ENCODE data around the gene NFAT5. TPM values are rescaled to one million over a fixed set of nuclear protein-coding genes. Genes with fewer than 3 reads are reported as not detected.

NFAT5 gene
- total RNA-seq, 1 experiment from 2014 or later = 21.0 TPM

GRCh38 chr16:69711115-69711740 lies 145.5 kb downstream of the NFAT5 start:
- no peak overlapping the region for H3T11ph ChIP-seq (ENCODE audit: low read length)
- DNase-seq = no peak
- H3K23ac ChIP-seq (ENCODE audit: insufficient read length, low read depth, low read length) = no peak overlapping the region
- no peak overlapping the region for H3K4me3 Mint-ChIP-seq
- no peak overlapping the region for H3K4me2 ChIP-seq (ENCODE audit: insufficient read depth, insufficient read length, low read length)
- no peak overlapping the region for H3K27ac Mint-ChIP-seq
- H3K9me3 ChIP-seq (ENCODE audit: control insufficient read depth, low read depth, low read length) = no peaks in the 10 kb centered on the region
- H3K36me3 Mint-ChIP-seq (ENCODE audit: insufficient read depth in 1 of 3, low read depth in 3 of 3) = peaks cover 4 to 47% (median 9%) of the 10 kb centered on the region in 3 experiments; a peak in 5 of 7 replicates
- H3K9me3 Mint-ChIP-seq = no peaks in the 10 kb centered on the region
- no peak overlapping the region for H2BK12ac ChIP-seq (ENCODE audit: insufficient read length, low read depth, low read length)
- no peaks in the 10 kb centered on the region for H3K4me1 Mint-ChIP-seq
- H3K27ac ChIP-seq (ENCODE audit: insufficient read length, low read depth, low read length) = no peak overlapping the region
- no CpG with 5 or more reads among the region's 12 CpGs for WGBS (ENCODE audit: extremely low coverage, insufficient read length, low lambda C conversion rate)
- no peak overlapping the region for H4K8ac ChIP-seq (replicated peaks; ENCODE audit: insufficient read length, low read depth, low read length)
- H3K27me3 ChIP-seq (ENCODE audit: insufficient read depth, low read length) = no peaks in the 10 kb centered on the region
- no peaks in the 10 kb centered on the region for H3K79me1 ChIP-seq (ENCODE audit: insufficient read depth, low read depth, low read length, poor library complexity, severe bottlenecking)
- H2BK20ac ChIP-seq (ENCODE audit: low read depth, low read length, poor library complexity, severe bottlenecking) = no peak overlapping the region
- H3K23me2 ChIP-seq (ENCODE audit: insufficient read length, low read depth, low read length, poor library complexity, severe bottlenecking) = no peaks in the 10 kb centered on the region
- H3K56ac ChIP-seq (ENCODE audit: insufficient read length, low read depth, low read length) = no peak overlapping the region
- H3K4ac ChIP-seq (ENCODE audit: low read depth, low read length) = no peak overlapping the region
- no peak overlapping the region for H3K14ac ChIP-seq (ENCODE audit: insufficient read depth, low read length)
- TF ChIP-seq, protein P1, sequence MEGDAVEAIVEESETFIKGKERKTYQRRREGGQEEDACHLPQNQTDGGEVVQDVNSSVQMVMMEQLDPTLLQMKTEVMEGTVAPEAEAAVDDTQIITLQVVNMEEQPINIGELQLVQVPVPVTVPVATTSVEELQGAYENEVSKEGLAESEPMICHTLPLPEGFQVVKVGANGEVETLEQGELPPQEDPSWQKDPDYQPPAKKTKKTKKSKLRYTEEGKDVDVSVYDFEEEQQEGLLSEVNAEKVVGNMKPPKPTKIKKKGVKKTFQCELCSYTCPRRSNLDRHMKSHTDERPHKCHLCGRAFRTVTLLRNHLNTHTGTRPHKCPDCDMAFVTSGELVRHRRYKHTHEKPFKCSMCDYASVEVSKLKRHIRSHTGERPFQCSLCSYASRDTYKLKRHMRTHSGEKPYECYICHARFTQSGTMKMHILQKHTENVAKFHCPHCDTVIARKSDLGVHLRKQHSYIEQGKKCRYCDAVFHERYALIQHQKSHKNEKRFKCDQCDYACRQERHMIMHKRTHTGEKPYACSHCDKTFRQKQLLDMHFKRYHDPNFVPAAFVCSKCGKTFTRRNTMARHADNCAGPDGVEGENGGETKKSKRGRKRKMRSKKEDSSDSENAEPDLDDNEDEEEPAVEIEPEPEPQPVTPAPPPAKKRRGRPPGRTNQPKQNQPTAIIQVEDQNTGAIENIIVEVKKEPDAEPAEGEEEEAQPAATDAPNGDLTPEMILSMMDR (conservative IDR thresholded peaks at IDR 0.05) = no peak
- no peak overlapping the region for H2AK5ac ChIP-seq (ENCODE audit: insufficient read length, low read length)
- H3K4me1 ChIP-seq (ENCODE audit: insufficient read depth, low read length) = no peaks in the 10 kb centered on the region
- no peak overlapping the region for H2BK120ac ChIP-seq (ENCODE audit: low read depth, low read length, poor library complexity, severe bottlenecking)
- H3K9ac ChIP-seq (ENCODE audit: extremely low read depth, insufficient read length, low read length) = no peak overlapping the region
- no peaks in the 10 kb centered on the region for H3K27me3 Mint-ChIP-seq (ENCODE audit: low read depth)
- H2BK15ac ChIP-seq (ENCODE audit: low read depth, low read length) = no peak overlapping the region
- H3K18ac ChIP-seq (ENCODE audit: insufficient read length, low read depth, low read length) = no peak overlapping the region
- no peak overlapping the region for H2BK5ac ChIP-seq (ENCODE audit: insufficient read length, low read length)
- no peak overlapping the region for H2AFZ ChIP-seq (ENCODE audit: low read length)
- no peaks in the 10 kb centered on the region for H4K20me1 ChIP-seq (ENCODE audit: control insufficient read depth, insufficient read depth, insufficient read length)
- H3K79me2 ChIP-seq (ENCODE audit: insufficient read depth, low read length) = no peaks in the 10 kb centered on the region
- H4K91ac ChIP-seq (ENCODE audit: insufficient read length, low read depth, low read length) = no peak overlapping the region
- no peak overlapping the region for H4K5ac ChIP-seq (ENCODE audit: insufficient read length, low read depth, low read length)

All from H9 (cell line).